AG04450 (cell line): ENCODE data around the gene PHF13. TPM values are rescaled to one million over a fixed set of nuclear protein-coding genes. Genes with fewer than 3 reads are reported as not detected.
A peak's percentile ranks its signal among the peaks of the same experiment; 100 is the strongest.

Experiments
- CTCF ChIA-PET: fragments of 300-600, 350-600 bp; formaldehyde crosslinking; extraction: SDS; loops from one replicate; lab custom pipeline; 2022; ENCODE audit warnings: antibody characterized with exemption, inconsistent platforms; lab: Charles Lee
- POLR2A ChIA-PET: fragments of 350-600 bp; formaldehyde crosslinking; extraction: SDS; loops from one replicate; lab custom pipeline; 2021; ENCODE audit warnings: antibody characterized with exemption, inconsistent platforms; lab: Yijun Ruan, JAX
- DNase-seq: peaks from one replicate; pipeline ENCODE4 v3.0.0-alpha.2; 2011; ENCODE audit warnings: low read depth, low spot score
- H3K27ac ChIP-seq: one replicate; pipeline ENCODE4 v1.5.1; 2012; ENCODE audit warnings: low read depth, low read length, control low read depth
- H3K27me3 ChIP-seq: one replicate; pipeline ENCODE4 v1.6.0; 2012; ENCODE audit warnings: low read length; ENCODE audit not compliant: control insufficient read depth, insufficient read depth
- H3K4me3 ChIP-seq: 2 replicates; pipeline ENCODE4 v1.5.1; 2011; ENCODE audit warnings: mild to moderate bottlenecking, low read depth, low read length, control low read depth
- H3K9me3 ChIP-seq: 2 replicates; pipeline ENCODE4 v1.5.1; 2012; ENCODE audit warnings: low read length; ENCODE audit not compliant: control insufficient read depth, insufficient read depth
- polyA plus RNA-seq: library from polyadenylated mRNA; depleted of rRNA; stranded (reverse); fragments of >200 nt; gene quantifications from 2 replicates; pipeline ENCODE4 v1.2.3, GENCODE V29; 2011
- TF ChIP-seq, protein P1 (sequence below): IDR thresholded peaks from 2 replicates; pipeline ENCODE4 v1.5.1; 2011; ENCODE audit warnings: low read depth, low read length, control low read depth, inconsistent platforms

Gene PHF13
- polyA plus RNA-seq, 1 experiment, result 11.6 TPM

DNA sequence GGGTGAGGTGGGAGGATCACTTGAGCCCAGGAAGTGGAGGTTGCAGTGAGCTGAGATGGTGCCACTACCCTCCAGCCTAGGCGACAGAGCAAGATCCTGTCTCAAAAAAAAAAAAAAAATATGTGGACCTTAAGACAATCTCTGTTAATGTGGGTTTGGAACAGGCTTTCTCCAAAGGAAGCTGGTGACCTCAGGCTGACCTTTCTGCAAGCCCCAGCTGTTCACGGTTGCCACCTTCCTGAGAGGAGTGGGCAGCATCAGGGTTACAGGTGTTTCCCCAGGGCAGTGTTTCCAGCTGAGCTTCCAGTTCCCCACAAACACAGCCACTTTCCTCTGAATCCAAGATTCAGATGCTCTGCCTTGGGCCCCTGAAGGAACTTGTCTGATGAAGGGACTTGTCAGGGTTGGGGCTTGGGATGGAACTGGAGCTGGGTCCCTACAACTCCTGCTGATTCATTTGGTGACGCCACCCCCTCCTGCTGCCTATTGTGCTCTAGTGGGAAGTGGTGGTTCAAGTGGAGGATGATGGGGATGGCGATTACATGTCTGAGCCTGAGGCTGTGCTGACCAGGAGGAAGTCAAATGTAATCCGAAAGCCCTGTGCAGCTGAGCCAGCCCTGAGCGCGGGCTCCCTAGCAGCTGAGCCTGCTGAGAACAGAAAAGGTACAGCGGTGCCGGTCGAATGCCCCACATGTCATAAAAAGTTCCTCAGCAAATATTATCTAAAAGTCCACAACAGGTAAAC is 31.8 kb upstream of the PHF13 start:
- no peak overlapping the region for H3K4me3 ChIP-seq
- no peaks in the 10 kb centered on the region for H3K27me3 ChIP-seq
- H3K27ac ChIP-seq, result no peak overlapping the region
- TF ChIP-seq, protein P1, sequence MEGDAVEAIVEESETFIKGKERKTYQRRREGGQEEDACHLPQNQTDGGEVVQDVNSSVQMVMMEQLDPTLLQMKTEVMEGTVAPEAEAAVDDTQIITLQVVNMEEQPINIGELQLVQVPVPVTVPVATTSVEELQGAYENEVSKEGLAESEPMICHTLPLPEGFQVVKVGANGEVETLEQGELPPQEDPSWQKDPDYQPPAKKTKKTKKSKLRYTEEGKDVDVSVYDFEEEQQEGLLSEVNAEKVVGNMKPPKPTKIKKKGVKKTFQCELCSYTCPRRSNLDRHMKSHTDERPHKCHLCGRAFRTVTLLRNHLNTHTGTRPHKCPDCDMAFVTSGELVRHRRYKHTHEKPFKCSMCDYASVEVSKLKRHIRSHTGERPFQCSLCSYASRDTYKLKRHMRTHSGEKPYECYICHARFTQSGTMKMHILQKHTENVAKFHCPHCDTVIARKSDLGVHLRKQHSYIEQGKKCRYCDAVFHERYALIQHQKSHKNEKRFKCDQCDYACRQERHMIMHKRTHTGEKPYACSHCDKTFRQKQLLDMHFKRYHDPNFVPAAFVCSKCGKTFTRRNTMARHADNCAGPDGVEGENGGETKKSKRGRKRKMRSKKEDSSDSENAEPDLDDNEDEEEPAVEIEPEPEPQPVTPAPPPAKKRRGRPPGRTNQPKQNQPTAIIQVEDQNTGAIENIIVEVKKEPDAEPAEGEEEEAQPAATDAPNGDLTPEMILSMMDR, result no peak
- CTCF ChIA-PET, result interaction anchor here (1.2 to 3.2 kb wide), 2 partner anchors 28 to 92 kb away, joined by 3 to 15 read pairs; partner anchors contain the start of genes NOL9 and TAS1R1
- POLR2A ChIA-PET, result no interaction called here
- no peak for DNase-seq
- no peaks in the 10 kb centered on the region for H3K9me3 ChIP-seq

DNA sequence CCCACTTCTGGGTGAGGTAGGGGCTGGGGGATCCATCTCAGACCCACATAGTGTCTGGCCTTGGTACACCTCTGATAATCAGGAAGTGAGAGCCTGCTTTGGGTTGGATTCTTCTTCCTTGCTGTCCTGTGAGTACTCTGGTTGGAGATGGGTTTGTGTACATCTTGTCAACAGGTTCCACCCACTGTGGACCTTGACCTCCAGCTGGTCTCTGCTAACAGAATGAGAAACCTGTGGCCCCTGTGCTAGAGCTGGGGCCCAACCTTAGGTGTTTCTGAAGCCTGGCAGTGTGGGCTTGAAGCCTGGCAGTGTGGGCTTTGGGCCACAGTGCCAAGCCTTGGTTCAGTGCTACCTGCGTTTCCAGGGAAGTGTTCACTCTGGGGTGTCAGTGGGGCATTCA is 31.2 kb upstream of the PHF13 start:
- H3K27ac ChIP-seq, result no peak overlapping the region
- no peak for DNase-seq
- H3K9me3 ChIP-seq, result no peaks in the 10 kb centered on the region
- CTCF ChIA-PET, result no interaction called here
- POLR2A ChIA-PET, result no interaction called here
- no peaks in the 10 kb centered on the region for H3K27me3 ChIP-seq
- H3K4me3 ChIP-seq, result no peak overlapping the region
- TF ChIP-seq, protein P1, result no peak

DNA sequence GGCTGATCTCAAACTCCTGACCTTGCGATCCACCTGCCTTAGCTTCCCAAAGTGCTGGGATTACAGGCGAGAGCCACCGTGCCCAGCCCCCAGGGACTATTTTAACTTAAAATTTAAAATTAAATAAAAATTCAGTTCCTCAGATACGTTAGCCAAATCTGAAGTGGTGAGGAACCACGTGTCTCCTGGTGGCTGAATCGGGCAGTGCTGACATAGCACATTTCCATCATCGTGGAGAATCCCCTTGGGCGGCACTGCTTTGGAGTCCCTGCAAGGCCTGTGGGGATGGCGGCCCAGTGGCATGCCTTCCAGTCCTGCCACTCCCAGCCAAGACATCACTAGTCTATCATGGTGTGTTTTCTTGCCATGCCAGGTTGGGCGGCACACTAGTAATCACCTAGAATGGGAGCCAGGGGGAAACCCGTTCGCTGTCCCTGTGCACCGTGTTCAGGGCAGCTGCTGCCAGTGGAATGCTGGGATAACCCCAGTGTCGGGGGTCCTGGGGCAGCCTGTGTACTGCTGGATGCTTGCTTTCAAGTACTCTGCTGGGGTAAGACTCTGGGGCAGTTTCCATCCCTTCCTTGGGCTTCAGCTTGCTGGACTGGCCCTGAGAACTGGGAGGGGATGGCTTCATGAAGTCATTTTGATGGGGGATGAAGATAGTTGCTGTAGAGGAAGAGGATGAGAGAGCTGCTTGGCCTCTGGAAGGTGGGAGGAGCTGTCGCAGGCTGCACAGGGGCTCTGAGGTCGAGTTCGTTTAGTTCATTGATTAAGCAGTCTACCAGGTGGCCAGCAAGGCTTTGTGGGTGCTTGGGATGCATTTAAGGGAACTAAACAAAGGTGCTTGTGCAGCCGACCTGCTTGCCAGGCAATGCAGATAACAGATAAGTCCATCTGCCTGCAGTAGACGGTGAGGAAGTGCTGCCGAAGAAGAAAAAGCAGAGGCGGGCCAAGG is 29.1 kb upstream of the PHF13 start:
- H3K27me3 ChIP-seq, result no peaks in the 10 kb centered on the region
- no peak overlapping the region for H3K27ac ChIP-seq
- ChIA-PET CTCF (interaction anchor here (1.1 kb wide), 1 partner anchor 30 kb away, joined by 7 read pairs; the partner anchor contains the start of genes NOL9 and TAS1R1), POLR2A (no interaction called here)
- TF ChIP-seq, protein P1, result peak; percentile 21; the same call in 1 of the 2 replicates
- DNase-seq, result no peak
- H3K9me3 ChIP-seq, result no peaks in the 10 kb centered on the region
- no peak overlapping the region for H3K4me3 ChIP-seq

DNA sequence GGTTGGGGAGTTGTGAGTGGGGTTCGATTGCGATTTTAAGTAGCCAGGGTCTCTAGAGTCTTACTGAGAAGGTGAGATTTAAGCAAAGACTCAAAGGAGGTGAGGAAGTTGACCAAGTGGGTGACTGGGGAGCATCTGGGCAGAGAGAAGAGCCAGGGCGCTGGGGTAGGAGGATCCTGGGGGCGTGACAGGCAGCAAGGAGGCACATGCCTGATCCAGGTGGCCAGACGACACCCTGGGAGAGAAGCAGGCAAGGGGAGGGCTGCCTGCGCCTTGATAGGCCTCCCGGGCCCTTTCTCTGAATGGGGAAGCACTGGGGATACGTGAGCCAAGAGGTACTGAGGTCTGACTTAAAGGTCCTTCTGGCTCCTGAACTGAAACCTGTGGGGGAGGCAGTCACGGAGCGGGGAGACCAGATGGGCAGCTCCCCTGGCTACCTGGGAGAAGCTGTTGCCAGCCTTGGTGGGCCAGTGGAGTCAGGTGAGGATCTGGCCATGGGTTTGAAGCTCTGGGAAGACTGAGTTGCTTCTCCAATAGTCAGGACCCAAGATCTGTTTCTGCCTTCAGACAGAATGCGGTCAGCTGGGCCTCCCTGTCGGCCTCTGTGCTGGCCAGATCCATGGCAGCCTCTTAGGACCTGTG is 28.3 kb upstream of the PHF13 start:
- no peak for DNase-seq
- Histone ChIP-seq H3K27ac (no peak overlapping the region), H3K4me3 (no peak overlapping the region), H3K9me3 (no peaks in the 10 kb centered on the region), H3K27me3 (no peaks in the 10 kb centered on the region)
- ChIA-PET CTCF (no interaction called here), POLR2A (no interaction called here)
- TF ChIP-seq, protein P1, result no peak
